Esophagus squamous epithelium (tissue), 5 donors: ENCODE results near the gene H6PD. TPM values are rescaled to one million over a fixed set of nuclear protein-coding genes. Genes with fewer than 3 reads are reported as not detected.

ENCODE experiments used
- DNase-seq: peaks from one replicate; lab custom pipeline; 2025; lab: John Stamatoyannopoulos, UW
- H3K27ac ChIP-seq, 4 donors: fragments of 200-600 bp; sonication (generic); one replicate each; pipeline ENCODE4 v1.5.1; 2016 to 2019; ENCODE audit warnings: mild to moderate bottlenecking in 1 of 4
- H3K27me3 ChIP-seq, 4 donors: fragments of 200-600 bp; sonication (generic); 1 replicate in 3 of 4; 2 replicates in 1 of 4; pipeline versions ENCODE4 v1.5.1 to v1.6.0; 2017 to 2021; ENCODE audit warnings: antibody characterized with exemption in 1 of 4
- H3K36me3 ChIP-seq, 3 donors: fragments of 200-600 bp; sonication (generic); one replicate each; pipeline ENCODE4 v1.5.1; 2016 to 2019
- H3K4me1 ChIP-seq, 3 donors: fragments of 200-600 bp; sonication (generic); one replicate each; pipeline ENCODE4 v1.5.1; 2017 to 2019
- H3K4me3 ChIP-seq, 4 donors: fragments of 200-600 bp; sonication (generic); 1 replicate in 3 of 4; 2 replicates in 1 of 4; pipeline ENCODE4 v1.5.1; 2016 to 2019; ENCODE audit warnings: mild to moderate bottlenecking in 2 of 4, moderate library complexity in 1 of 4
- H3K9me3 ChIP-seq, 3 donors: fragments of 200-600 bp; sonication (generic); one replicate each; pipeline ENCODE4 v1.5.1; 2016 to 2019
- POLR2A ChIP-seq, 4 donors: fragments of 450-650 bp; IDR thresholded peaks; one replicate each; pipeline ENCODE4 v1.6.1; 2017; ENCODE audit warnings: antibody characterized with exemption in 4 of 4, mild to moderate bottlenecking in 4 of 4, moderate library complexity in 3 of 4
- WGBS, 2 donors: methylation state at CpG; one replicate each; pipeline ENCODE4 v1.1.5; 2018; 5-methylcytosine and 5-hydroxymethylcytosine counted together
- intact Hi-C: fragments of 100-400 bp; cut with DNase I; formaldehyde crosslinking; loops from one replicate; pipeline ENCODE4 v1.15.0; 2022
- total RNA-seq, 4 donors: library from RNA; depleted of rRNA; stranded (reverse); fragments of >200 nt; gene quantifications; one replicate each; pipeline ENCODE4 v1.1.0, GENCODE V29; 2016
- TF ChIP-seq, protein P1 (sequence below), 6 experiments: fragments of 450-650 bp in 4 of 6; fragments of 200-600 bp in 2 of 6; sonication (generic) in 2 of 6; IDR thresholded peaks; one replicate each; pipeline ENCODE4 v1.5.1; 2016 to 2019; ENCODE audit warnings: antibody characterized with exemption in 6 of 6, mild to moderate bottlenecking in 4 of 6, moderate library complexity in 4 of 6
- donor health status: DM: yes; HTN: yes; CAD: no.

The H6PD gene
- total RNA-seq, 4 donors from 2014 or later: 10.6 to 35.5 (median 18.7) TPM

DNA sequence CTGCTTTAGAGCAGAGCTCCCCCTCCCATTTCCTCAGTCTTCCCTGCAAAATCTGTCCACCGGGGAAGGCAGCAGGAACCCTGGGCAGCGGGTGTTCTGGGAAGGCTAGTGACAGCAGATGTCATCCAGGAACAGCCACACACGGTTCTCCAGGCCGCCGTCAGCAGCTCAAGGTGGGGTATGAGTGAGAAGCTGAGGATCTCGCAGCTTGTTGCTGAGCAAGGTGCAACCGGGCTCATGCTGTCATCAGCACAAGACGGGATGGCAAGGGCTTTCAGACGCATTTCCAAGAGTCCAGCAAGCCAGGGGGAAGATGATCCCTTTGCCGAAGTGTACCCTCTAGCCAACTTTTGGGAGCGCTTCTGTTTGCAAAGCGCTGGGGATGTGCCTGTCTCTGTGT, 35.1 kb downstream of the H6PD start:
- peaks cover 0 to 37% (median 10%) of the 10 kb centered on the region in 3 donors for H3K4me1 ChIP-seq
- no peaks in the 10 kb centered on the region for H3K9me3 ChIP-seq
- H3K4me3 ChIP-seq: no peak overlapping the region
- H3K27me3 ChIP-seq: no peaks in the 10 kb centered on the region
- H3K36me3 ChIP-seq: peaks cover under 1 to 46% (median 2%) of the 10 kb centered on the region in 3 donors
- 84 to 92% methylated on average over 2 to 5 of the region's 12 CpGs for WGBS, 2 donors
- no peak for DNase-seq
- H3K27ac ChIP-seq: no peak overlapping the region
- intact Hi-C loops: no loop called here
- TF ChIP-seq, protein P1, sequence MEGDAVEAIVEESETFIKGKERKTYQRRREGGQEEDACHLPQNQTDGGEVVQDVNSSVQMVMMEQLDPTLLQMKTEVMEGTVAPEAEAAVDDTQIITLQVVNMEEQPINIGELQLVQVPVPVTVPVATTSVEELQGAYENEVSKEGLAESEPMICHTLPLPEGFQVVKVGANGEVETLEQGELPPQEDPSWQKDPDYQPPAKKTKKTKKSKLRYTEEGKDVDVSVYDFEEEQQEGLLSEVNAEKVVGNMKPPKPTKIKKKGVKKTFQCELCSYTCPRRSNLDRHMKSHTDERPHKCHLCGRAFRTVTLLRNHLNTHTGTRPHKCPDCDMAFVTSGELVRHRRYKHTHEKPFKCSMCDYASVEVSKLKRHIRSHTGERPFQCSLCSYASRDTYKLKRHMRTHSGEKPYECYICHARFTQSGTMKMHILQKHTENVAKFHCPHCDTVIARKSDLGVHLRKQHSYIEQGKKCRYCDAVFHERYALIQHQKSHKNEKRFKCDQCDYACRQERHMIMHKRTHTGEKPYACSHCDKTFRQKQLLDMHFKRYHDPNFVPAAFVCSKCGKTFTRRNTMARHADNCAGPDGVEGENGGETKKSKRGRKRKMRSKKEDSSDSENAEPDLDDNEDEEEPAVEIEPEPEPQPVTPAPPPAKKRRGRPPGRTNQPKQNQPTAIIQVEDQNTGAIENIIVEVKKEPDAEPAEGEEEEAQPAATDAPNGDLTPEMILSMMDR (IDR thresholded peaks at IDR 0.05): no peak
- no peak for TF ChIP-seq POLR2A (IDR thresholded peaks at IDR 0.05)

DNA sequence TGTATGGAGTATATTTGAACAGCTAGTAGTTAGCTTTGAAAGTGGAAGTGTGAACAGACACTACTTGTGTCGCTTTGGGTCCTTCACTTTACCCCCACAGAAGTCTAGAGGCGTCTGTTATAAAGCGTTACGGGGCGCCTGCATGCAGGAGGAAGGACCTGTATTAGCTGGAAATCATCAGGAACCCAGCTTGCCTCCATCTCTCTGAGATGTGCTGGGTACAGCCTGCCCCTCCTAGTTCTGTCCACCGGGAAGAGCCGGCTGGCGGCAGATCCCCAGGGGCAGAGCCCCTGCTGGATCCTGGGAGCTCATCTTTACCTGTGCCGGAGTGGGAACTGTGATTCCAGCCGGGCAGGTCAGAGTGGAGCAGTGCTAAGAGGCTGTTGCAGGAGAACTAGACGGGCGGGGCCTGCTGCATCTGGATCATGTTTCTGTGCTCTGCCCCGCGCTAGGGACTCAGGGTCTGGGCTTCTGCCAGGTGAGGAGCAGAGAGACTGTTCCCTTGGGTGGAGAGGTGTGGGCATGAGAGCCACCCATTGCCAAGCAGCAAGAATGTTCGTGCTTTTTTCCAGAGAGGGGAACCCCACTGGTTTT, 35.8 kb downstream of the H6PD start:
- Histone ChIP-seq H3K27me3 (no peaks in the 10 kb centered on the region), H3K9me3 (no peaks in the 10 kb centered on the region), H3K27ac (no peak overlapping the region), H3K36me3 (peaks cover 0 to 40% (median 0%) of the 10 kb centered on the region in 3 donors), H3K4me3 (no peak overlapping the region), H3K4me1 (peaks cover 3 to 42% (median 13%) of the 10 kb centered on the region in 3 donors)
- 61 to 81% methylated on average over 3 to 6 of the region's 15 CpGs for WGBS, 2 donors
- no peak for DNase-seq
- no peak for TF ChIP-seq POLR2A (IDR thresholded peaks at IDR 0.05)
- TF ChIP-seq, protein P1 (IDR thresholded peaks at IDR 0.05): no peak
- intact Hi-C loops: no loop called here

DNA sequence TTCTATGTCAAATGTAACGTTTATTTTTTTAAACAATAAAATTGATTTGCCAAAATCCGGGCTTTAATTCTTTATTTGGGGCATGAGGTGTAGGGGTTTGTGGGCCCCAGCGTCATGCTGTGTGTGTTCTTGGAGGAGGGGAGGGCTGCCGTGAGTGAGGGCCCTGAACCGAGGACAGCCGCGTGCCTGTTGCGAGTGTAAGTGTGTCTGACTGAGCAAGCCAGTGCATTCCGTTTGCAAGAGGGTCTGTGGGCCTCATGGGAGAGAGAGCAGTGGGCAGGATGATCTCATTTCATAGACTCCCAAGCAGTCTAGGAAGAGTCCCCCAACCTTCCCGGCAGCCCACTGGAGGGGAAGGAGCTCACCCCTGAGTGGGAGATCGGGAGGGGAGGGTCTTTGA, 36.7 kb downstream of the H6PD start:
- peaks cover 0 to 31% (median 0%) of the 10 kb centered on the region in 3 donors for H3K36me3 ChIP-seq
- intact Hi-C loops: no loop called here
- H3K4me1 ChIP-seq: peaks cover 3 to 44% (median 19%) of the 10 kb centered on the region in 3 donors
- 69 to 82% methylated on average over 4 to 9 of the region's 11 CpGs for WGBS, 2 donors
- H3K27ac ChIP-seq: no peak overlapping the region
- no peak for DNase-seq
- H3K4me3 ChIP-seq: no peak overlapping the region
- no peak for TF ChIP-seq POLR2A (IDR thresholded peaks at IDR 0.05)
- TF ChIP-seq, protein P1 (IDR thresholded peaks at IDR 0.05): no peak
- no peaks in the 10 kb centered on the region for H3K27me3 ChIP-seq
- H3K9me3 ChIP-seq: no peaks in the 10 kb centered on the region

DNA sequence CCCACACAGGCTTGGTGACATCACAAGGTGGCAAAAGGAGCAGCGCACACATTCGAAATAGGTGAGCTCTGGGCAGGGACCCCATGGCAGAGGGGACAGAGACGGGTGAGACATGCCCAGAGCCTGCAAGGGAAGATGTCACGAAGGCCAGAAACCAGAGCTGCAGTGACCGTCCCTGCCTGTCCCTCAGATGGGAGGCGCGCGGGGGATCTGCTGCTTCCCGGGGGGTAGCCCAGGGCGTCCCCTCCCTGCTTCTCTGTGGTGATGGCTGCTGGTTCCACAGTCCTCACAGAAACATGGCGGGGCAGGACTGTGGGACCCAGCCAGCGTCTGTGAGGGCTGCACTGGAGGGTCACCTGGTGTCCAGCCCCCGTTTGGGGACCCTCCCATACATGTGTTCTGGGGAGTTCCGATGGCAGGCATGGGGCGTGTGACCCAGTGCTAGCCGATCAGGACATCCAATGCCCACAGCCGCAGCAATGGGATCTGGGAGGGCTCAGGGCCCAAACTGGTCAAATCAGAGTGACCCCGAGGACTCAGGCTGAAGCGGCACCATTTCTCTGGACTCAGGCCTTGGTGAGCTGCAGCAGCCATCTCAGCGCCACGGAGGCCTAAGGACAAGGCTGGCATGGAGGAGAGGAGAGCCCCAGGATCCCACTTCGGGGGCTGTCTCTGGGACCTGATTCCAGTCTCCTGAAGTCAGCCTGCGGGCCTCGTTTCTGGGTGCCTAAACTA, 37.5 kb downstream of the H6PD start:
- Histone ChIP-seq H3K27ac (no peak overlapping the region), H3K27me3 (no peaks in the 10 kb centered on the region), H3K4me3 (no peak overlapping the region), H3K9me3 (no peaks in the 10 kb centered on the region), H3K4me1 (peaks cover 3 to 40% (median 15%) of the 10 kb centered on the region in 3 donors), H3K36me3 (peaks cover 0 to 25% (median 0%) of the 10 kb centered on the region in 3 donors)
- WGBS, 2 donors: 88 to 89% methylated on average over 10 to 13 of the region's 24 CpGs
- intact Hi-C loops: no loop called here
- TF ChIP-seq, protein P1 (IDR thresholded peaks at IDR 0.05): no peak
- no peak for TF ChIP-seq POLR2A (IDR thresholded peaks at IDR 0.05)
- DNase-seq: no peak

DNA sequence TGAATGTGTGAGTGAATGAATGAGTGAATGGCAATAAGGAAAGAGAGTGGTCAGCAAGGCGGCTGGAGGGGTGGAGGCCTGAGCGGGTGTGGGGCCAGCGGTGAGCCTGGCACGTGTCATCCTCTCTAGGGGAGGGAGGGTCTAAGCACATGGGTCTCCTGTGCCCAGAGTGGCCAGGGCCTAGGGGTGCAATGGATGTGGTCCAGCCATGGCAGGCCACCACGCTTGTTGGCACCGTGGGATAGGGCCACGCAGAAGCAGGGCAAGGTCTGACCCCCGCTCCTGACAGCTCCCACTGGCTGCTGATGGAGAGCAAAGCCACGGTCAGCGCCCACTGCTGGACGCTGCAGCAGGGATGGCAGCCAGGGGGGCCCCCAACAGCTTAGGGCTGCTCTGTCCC, 38.6 kb downstream of the H6PD start:
- no peak for DNase-seq
- no peak overlapping the region for H3K27ac ChIP-seq
- peaks cover 3 to 34% (median 15%) of the 10 kb centered on the region in 3 donors for H3K4me1 ChIP-seq
- intact Hi-C loops: no loop called here
- no peak overlapping the region for H3K4me3 ChIP-seq
- TF ChIP-seq POLR2A (IDR thresholded peaks at IDR 0.05): no peak
- TF ChIP-seq, protein P1 (IDR thresholded peaks at IDR 0.05): no peak
- no peaks in the 10 kb centered on the region for H3K27me3 ChIP-seq
- peaks cover 0 to 19% (median 0%) of the 10 kb centered on the region in 3 donors for H3K36me3 ChIP-seq
- H3K9me3 ChIP-seq: no peaks in the 10 kb centered on the region
- 20 to 77% methylated on average over 1 to 8 of the region's 11 CpGs for WGBS, 2 donors
